Measurements from ENCODE around the gene EXOC1L.

The EXOC1L gene

DNA sequence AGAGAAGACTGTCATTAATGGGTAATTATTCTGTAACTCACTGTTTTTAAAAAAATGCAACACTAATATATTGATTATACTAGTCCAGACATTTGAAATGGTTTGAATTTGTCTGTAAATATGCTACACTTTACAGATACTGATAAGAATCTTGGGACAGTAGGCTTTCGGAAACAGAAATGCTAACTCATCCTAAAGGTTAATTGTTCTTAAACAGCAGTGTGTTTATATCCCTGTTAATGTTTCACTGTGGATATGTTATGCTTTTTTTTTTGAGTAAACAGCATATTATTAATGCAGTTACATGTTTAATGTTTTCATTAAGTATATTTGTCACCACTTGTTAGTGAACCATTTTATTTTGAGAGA is 65.2 kb downstream of the EXOC1L start:
- DNase-seq, result peak; percentile 53

Data from hematopoietic multipotent progenitor cell treated with erythropoietin and hydrocortisone succinate and interleukin-3 and kit ligand, for 6 days (in vitro differentiated cells).